HG03095 (cell line): ENCODE data around the gene MVP.

ENCODE experiments used
- ATAC-seq: cut with Tn5 transposase; IDR thresholded peaks from one replicate; pipeline ENCODE4 v1.9.1; 2021; ENCODE audit warnings: moderate library complexity; ENCODE audit not compliant: unreplicated experiment

The MVP gene

DNA sequence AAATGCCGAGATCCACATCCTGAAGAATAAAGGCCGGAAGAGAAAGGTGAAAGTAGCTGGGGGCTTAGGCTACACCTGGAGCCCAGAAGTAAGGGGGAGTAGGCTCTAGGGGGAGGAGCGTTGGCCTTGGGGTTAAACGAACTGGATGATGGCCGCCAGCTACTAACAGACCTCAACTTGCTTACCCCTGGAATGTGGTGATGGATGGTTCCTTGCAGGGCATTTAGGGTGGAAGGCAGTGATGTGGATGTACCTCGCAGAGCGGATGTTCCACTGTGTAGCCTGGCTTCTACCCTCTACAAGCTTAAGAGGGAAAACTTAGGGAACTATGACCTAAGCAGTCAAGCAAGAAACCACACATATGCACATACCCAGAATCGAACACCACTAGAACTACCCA lies 16.2 kb upstream of the MVP start:
- no peak for ATAC-seq

DNA sequence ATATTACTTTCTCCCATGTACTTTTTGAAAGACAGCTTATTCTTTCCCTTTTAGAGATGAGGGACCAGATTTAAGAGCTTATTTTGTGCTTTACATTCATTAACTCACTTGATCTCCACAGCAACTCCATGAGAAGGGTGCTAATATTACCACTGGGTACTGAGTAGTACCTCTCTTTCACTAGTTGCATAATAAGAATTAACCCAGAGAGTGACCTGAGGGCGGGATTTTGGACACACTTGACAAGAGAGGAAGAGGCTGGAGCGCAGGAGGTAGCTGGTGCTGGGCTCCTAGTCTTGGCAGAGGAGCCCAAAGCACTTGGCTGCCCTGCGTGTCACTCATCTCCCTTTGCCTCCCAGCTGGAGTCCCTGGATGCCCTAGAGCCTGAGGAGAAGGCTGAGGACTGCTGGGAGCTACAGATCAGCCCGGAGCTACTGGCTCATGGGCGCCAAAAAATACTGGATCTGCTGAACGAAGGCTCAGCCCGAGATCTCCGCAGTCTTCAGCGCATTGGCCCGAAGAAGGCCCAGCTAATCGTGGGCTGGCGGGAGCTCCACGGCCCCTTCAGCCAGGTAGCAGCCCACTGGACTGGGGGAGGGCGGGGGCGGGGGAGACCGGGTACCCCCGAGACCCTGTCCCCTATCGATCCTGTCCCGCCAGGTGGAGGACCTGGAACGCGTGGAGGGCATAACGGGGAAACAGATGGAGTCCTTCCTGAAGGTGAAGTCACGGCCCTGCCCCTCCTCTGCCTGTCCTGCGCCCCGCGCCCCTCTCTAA lies 15.6 kb upstream of the MVP start:
- ATAC-seq: no peak

DNA sequence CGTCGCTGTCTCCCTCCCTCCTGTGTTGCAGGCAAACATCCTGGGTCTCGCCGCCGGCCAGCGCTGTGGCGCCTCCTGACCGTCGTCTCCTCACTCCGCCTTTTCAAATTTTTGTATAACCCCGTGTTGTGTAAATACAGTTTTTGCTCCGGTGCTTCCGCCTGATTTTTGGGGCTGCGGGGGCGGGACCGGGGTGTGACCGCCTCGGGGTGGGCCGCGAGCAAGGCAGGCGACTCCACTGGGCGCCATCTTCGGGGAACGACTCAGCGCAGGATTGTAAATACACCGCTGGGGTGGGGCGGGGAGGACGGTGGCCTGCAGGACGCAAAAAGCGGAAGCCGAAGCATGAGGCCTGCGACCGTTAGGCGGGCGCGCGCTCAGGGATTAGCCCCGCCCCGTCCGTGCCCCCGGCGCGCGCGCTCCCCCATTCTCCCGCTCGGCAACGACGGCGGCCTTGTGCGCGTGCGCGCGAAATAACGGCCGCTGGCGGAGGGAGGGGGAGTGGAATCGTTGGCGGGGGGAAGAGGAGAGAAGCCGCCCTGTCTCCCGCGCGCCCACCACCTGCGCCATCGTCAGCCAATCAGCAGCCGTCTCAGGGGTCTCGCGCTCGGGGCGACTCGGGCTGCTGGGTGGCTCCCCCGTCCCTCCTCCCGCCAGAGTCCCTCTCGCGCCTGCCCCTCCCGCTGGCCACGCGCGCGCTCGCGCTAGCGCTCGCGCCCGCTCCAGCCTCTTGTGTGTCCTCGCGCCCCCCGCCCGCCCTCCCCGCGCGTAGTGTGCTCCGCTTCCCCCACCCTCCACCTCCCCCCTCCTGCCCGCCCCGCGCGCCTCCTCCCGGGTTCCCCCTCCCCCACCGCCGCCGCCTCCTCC lies 14.8 kb upstream of the MVP start:
- peak; percentile 47 for ATAC-seq

DNA sequence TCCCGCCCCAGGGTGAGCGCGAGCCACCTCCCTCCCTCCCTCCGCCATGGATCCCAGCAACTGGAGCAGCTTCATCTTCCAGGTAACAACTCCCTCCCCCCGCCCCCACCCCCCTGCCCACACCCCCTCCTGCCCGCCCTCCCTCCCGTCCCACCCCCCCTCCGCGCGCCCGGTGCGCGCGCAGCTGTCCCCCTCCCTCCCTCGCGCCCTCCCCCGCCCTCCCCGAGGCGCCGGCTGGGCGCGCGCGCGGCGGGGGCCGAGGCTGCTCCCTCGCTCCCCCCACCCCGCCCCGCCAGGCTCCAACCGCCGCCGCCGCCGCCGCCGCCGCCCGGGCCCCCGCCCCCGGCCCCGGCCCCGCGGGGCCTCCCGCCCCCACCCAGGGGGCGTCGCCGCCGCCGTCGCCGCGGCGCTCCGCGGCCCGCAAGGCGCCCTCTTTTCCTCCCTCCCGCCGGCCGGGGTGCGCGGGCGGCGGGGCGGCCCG lies 14.1 kb upstream of the MVP start, which contains the start of gene MAZ:
MAZ (plus strand) TSS at position 431 of the 481 bp plus-strand sequence. CDS start 173 bp downstream, outside the sequence.
- ATAC-seq: no peak

- no peak for ATAC-seq
Observed at GRCh38 chr16:29806641-29807425, 13.4 kb upstream of the MVP start.

GRCh38 chr16:29807426-29808218 lies 12.6 kb upstream of the MVP start:
- no peak for ATAC-seq

DNA sequence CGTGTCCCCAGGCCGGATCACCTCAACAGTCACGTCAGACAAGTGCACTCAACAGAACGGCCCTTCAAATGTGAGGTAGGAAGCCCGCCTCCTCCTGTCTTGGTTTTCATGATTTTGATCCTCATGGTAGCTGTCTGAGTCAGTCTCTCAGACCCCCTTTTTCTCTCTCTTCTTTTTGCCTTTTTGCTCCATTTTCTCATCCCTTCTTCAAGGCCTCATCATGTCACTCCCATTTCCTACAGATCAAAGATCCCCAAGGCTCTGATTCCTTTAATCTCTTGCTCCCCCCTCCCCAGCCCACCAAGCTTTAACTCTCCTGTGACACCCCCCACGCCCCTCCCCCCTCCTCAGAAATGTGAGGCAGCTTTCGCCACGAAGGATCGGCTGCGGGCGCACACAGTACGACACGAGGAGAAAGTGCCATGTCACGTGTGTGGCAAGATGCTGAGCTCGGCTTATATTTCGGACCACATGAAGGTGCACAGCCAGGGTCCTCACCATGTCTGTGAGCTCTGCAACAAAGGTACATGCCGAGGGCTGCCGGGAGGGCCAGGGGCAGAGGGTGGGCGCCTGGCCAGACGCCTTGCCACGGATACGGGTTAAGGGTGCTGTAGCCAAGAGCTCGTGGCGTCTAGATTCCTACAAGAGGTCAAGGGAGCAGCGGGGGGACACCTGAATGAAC lies 11.9 kb upstream of the MVP start:
- ATAC-seq: no peak

GRCh38 chr16:29809031-29809747 lies 11.1 kb upstream of the MVP start:
- ATAC-seq: no peak

DNA sequence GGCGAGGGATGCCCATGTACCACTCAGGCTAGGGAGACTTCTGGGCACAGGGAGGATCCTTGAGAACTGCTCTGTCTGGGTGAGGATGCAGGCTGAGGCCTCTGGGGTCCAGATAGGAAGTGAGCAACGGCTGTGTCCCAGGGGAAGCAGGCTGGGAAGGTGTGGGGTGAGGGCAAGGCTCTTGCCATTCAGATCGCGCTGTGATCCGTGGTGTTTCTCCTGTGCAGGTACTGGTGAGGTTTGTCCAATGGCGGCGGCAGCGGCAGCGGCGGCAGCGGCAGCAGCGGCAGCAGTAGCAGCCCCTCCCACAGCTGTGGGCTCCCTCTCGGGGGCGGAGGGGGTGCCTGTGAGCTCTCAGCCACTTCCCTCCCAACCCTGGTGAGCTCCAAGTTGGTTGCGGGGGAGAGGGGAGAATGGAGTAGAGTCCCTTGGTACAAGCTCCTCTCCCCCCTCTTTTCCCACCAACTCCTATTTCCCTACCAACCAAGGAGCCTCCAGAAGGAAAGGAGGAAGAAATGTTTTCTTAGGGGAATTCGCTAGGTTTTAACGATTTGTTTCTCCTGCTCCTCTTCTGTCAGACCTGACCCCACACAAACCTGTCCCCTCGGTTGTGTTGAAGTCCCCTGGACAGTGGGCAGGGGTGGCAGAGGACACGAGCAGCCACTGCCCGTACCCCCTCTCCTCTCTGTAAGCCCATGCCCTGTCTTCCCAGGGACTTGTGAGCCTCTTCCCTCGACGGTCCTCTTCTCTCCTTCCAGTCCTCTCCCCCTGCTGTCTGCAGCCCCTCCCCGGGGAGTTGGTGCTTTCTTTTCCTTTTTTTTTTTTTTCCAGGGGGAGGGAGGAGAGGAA lies 10.2 kb upstream of the MVP start:
- no peak for ATAC-seq

DNA sequence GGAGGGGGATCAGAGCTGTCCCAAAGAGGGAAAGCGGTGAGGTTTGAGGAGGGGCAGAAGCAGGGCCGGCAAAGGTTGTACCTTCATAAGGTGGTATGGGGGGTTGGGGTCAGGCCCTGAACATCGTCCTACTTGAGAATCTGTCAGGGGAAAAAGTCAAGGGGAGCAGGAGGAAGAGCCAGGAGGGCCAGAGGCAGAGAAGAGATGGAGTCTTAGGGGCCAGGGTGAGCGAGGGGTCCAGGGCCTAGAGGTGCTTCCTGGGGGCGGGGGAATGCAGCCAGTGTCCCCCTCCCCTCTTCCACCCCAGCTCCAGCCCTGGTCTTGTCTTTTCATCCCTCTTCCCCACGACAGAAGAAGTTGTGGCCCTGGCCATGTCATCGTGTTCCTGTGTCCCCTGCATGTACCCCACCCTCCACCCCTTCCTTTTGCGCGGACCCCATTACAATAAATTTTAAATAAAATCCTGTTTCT lies 9.5 kb upstream of the MVP start:
- no peak for ATAC-seq

DNA sequence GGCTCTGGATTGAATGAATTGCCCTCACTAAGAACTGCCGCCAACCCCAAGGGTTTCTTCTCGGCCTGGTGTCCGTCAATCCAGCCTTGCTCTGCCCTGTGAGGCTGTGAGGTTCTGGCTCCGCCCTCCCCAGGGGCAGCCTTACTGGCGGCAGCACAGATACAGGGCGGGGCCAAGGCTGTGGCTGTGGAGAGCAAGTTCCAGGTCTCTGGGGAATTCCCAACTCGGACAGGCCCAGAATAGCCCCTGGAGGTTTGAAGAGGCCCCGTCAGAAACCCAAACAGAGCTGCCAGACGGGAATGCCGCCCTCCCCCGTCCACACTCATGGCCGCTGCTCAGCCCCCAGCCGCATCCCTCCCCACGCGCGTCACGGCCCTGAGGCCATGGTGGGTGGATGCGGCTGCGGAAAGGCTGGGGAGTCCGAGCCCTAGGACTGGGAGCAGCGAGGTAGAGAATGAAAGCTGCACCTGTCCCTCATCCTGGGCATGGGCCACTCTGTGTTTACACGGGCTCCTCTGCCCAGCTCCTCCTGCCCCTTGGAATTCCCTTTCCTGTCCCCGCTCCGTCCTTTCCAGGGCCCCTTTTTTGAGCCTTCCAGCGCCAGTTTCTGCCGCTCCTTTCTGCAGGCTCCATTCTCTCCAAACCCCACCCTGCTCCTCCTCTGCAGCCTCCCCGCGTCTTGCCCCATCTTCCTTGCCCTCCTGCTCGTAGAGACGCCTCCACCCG lies 8.9 kb upstream of the MVP start:
- peak; percentile 41 for ATAC-seq

DNA sequence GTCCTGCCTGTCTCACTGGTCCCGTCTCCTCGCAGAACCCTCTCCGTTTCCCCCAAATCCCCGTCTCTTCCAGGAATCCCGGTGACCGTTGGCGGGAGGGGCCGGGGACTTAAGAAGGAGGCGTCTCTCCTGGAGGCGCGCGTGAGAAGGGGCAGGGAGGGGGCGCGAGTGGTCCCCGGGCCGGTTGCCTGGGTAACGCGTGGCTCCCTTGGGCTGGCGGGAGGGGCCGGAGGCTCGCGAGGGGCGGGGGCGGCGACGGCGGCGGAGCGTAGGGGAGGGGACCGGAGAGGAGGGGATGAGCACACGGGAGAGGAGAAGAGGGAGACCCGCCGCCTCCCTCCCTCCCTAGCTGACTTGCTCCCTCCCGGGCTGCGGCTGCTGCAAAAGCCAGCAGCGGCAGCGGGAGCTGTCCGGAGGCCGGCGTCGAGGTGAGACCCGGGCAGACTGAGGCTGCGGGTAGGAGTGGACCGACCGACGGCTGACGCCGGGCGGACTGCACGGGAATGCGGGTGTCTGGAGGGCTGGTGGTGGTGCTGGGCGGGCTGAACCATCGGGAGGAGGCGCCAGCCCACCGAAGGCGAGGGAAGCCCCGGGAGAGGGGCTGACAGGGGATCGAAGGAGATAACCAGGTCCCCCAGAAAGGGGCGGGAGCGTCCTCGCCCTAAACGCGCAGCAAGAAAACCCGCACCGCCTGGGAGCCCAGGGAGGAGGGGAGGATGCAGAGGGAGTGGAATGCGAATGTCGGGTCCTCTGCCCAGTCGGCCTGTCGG lies 8.2 kb upstream of the MVP start, which contains the start of gene PRRT2:
PRRT2 (plus strand) TSS at position 298 of the 770 bp plus-strand sequence. CDS start 862 bp downstream, outside the sequence.
- no peak for ATAC-seq

- no peak for ATAC-seq
Observed at GRCh38 chr16:29812754-29813643, 7.3 kb upstream of the MVP start.

DNA sequence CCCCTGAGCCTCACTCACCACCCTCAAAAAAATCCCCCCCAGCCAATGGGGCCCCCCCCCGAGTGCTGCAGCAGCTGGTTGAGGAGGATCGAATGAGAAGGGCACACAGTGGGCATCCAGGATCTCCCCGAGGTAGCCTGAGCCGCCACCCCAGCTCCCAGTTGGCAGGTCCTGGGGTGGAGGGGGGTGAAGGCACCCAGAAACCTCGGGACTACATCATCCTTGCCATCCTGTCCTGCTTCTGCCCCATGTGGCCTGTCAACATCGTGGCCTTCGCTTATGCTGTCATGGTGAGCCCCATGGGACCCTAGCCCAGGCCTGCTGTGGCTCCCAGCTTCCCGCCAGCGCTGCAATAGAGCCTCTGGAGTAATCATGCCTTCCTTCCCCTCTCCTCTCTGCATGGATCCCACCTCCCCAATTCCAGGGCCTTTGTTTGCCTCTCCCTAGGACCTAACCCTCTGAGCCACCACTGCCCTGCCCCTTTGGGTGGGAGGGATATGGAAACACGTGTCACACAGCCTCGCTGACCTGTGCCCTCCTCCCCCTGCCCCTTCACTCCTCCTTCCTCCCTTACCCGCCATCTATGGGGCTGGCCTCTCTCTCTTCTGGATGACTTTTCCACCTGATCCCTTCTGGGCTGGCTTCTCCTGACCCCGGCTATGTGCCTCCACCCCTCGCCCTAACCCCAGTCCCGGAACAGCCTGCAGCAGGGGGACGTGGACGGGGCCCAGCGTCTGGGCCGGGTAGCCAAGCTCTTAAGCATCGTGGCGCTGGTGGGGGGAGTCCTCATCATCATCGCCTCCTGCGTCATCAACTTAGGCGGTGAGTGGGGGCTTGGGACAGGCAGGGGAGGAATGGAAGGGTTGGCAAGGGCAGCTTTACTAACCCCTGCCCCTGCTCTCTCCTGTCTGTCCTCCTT lies 6.4 kb upstream of the MVP start:
- ATAC-seq: no peak
